HepG2 (cell line): ENCODE results near the gene TNFSF11. TPM values are rescaled to one million over a fixed set of nuclear protein-coding genes. Genes with fewer than 3 reads are reported as not detected.
A peak's percentile ranks its signal among the peaks of the same experiment; 100 is the strongest.

Experiments
- ATAC-seq: fragments of 200-7000 bp; cut with Tn5 transposase; 3 replicates; pipeline ENCODE4 v1.9.1; 2020; ENCODE audit warnings: mild to moderate bottlenecking, moderate library complexity
- BruUV-seq: library from RNA; stranded (reverse); fragments of 400-500 nt; replicated peaks from 2 replicates; lab custom pipeline; 2021; lab: Mats Ljungman, UMichigan
- CTCF ChIA-PET: fragments of 300-600 bp; formaldehyde crosslinking; extraction: SDS; loops from one replicate; lab custom pipeline; 2021; ENCODE audit warnings: low total read pairs, inconsistent platforms, low intra/inter-chr PET ratio; lab: Yijun Ruan, JAX
- POLR2A ChIA-PET: fragments of 350-600 bp; sonication (Branson Sonifier 250); formaldehyde crosslinking; loops from one replicate; lab custom pipeline; 2020; ENCODE audit warnings: antibody characterized with exemption, inconsistent platforms; lab: Yijun Ruan, JAX
- DNase-seq: peaks from one replicate; pipeline ENCODE4 v3.0.0-alpha.2; 2015; ENCODE audit warnings: low spot score
- FAIRE-seq: peaks from 3 replicates; lab custom pipeline; 2011; peaks lifted over from hg19 to GRCh38; lab: Jason Lieb, UNC
- H2AFZ ChIP-seq: one replicate; pipeline ENCODE4 v1.6.1; 2011; ENCODE audit warnings: low read length, inconsistent platforms
- H3K27ac ChIP-seq: fragments of 300-600 bp; 3 replicates; pipeline ENCODE4 v1.8.0; 2011; ENCODE audit warnings: mixed run types, mild to moderate bottlenecking, mixed read lengths, low read length, inconsistent platforms; ENCODE audit not compliant: insufficient read depth; ENCODE audit errors: extremely low read length
- H3K27me3 ChIP-seq, 2 experiments: fragments of 200-600 bp in 1 of 2; 2 replicates in 1 of 2; 3 replicates in 1 of 2; pipeline versions ENCODE4 v1.6.0 to v1.8.0; 2011; ENCODE audit warnings: low read length in 2 of 2, mild to moderate bottlenecking in 2 of 2, moderate library complexity in 2 of 2, inconsistent platforms in 1 of 2; ENCODE audit not compliant: insufficient read depth in 2 of 2, control insufficient read depth in 1 of 2
- H3K36me3 ChIP-seq, 2 experiments: fragments of 200-600 bp in 1 of 2; replicated peaks in 1 of 2; 2 replicates in 1 of 2; 3 replicates in 1 of 2; pipeline versions ENCODE4 v1.5.1 to v1.8.0; 2011; ENCODE audit warnings: low read length in 2 of 2, inconsistent platforms in 1 of 2; ENCODE audit not compliant: insufficient read depth in 2 of 2, control insufficient read depth in 1 of 2
- H3K4me1 ChIP-seq: 2 replicates; pipeline ENCODE4 v1.5.1; 2012; ENCODE audit warnings: low read length, inconsistent platforms; ENCODE audit not compliant: insufficient read depth
- H3K4me2 ChIP-seq: 2 replicates; pipeline ENCODE4 v1.6.0; 2011; ENCODE audit warnings: low read depth, low read length, inconsistent platforms
- H3K4me3 ChIP-seq, 3 experiments: fragments of 200-600 bp in 1 of 3; sonication (generic), shearing (Covaris generic) in 1 of 3; replicated peaks in 1 of 3; 2 replicates each; pipeline ENCODE4 v1.5.1; 2011 to 2016; ENCODE audit warnings: low read length in 3 of 3, inconsistent platforms in 2 of 3, low read depth in 2 of 3, mild to moderate bottlenecking in 2 of 3, control low read depth in 1 of 3, mixed read lengths in 1 of 3; ENCODE audit not compliant: insufficient read depth in 1 of 3
- H3K79me2 ChIP-seq: one replicate; pipeline ENCODE4 v1.6.1; 2011; ENCODE audit warnings: low read length, inconsistent platforms; ENCODE audit not compliant: insufficient read depth
- H3K9ac ChIP-seq: 2 replicates; pipeline ENCODE4 v1.6.0; 2011; ENCODE audit warnings: mild to moderate bottlenecking, low read depth, low read length, inconsistent platforms; ENCODE audit not compliant: insufficient read depth
- H3K9me3 ChIP-seq: 2 replicates; pipeline ENCODE4 v1.5.1; 2012; ENCODE audit warnings: mild to moderate bottlenecking, low read length
- H4K20me1 ChIP-seq: 2 replicates; pipeline ENCODE4 v1.6.0; 2011; ENCODE audit warnings: inconsistent platforms, mild to moderate bottlenecking, low read length, moderate library complexity; ENCODE audit not compliant: insufficient read depth
- DNMT3B ChIP-seq: conservative IDR thresholded peaks from 2 replicates; pipeline ENCODE4 v1.6.1; 2016; ENCODE audit warnings: missing biosample characterization, control low read depth
- HINFP ChIP-seq: sonication (generic); formaldehyde crosslinking; IDR thresholded peaks from 2 replicates; pipeline ENCODE4 v1.4.0; 2020; ENCODE audit warnings: low read depth, mild to moderate bottlenecking, missing genetic modification reagents
- KLF12 ChIP-seq: sonication (generic); formaldehyde crosslinking; IDR thresholded peaks from 2 replicates; pipeline ENCODE4 v1.4.0; 2020; ENCODE audit warnings: missing genetic modification reagents, borderline replicate concordance
- PAXIP1 ChIP-seq: sonication (generic); formaldehyde crosslinking; conservative IDR thresholded peaks from 2 replicates; pipeline ENCODE4 v1.4.0; 2020; ENCODE audit warnings: mild to moderate bottlenecking, missing genetic modification reagents, moderate library complexity
- ZNF329 ChIP-seq: sonication (generic); formaldehyde crosslinking; IDR thresholded peaks from 2 replicates; pipeline ENCODE4 v1.9.0; 2021; ENCODE audit warnings: low read depth, mild to moderate bottlenecking, missing genetic modification reagents
- WGBS: methylation state at CpG from one replicate; pipeline ENCODE4 v1.1.6; 2017; ENCODE audit warnings: low lambda C conversion rate; 5-methylcytosine and 5-hydroxymethylcytosine counted together
- in situ Hi-C: cut with HindIII; loops from 2 replicates; pipeline ENCODE4 v1.10.0; 2017; ENCODE audit warnings: low pct_unique_long_range_greater_than_20kb; ENCODE audit not compliant: extremely low pct_ligation_motif_present
- intact Hi-C: fragments of 100-400 bp; cut with micrococcal nuclease; formaldehyde crosslinking; loops from one replicate; pipeline ENCODE4 v1.10.0; 2022; ENCODE audit not compliant: unreplicated experiment
- polyA plus RNA-seq, 8 experiments: library from polyadenylated mRNA; depleted of rRNA in 3 of 8; stranded (reverse) in 7 of 8; unstranded in 1 of 8; fragments of >200 nt; fragmentation: Illumina TruSeq in 4 of 8; extraction: Trizol in 4 of 8; gene quantifications; 2 replicates each; pipeline versions ENCODE4 v1.2.1 to v1.2.3, GENCODE V29; 2011 to 2016; ENCODE audit warnings: low read depth in 4 of 8, missing spikeins in 1 of 8, mixed read lengths in 1 of 8; ENCODE audit not compliant: insufficient read depth in 1 of 8
- total RNA-seq, 5 experiments: library from RNA; depleted of rRNA; stranded (reverse); fragments of >200 nt; fragmentation: Illumina TruSeq; extraction: Trizol; gene quantifications; 2 replicates each; pipeline ENCODE4 v1.2.3, GENCODE V29; 2016; ENCODE audit warnings: low read depth in 1 of 5

TNFSF11 gene
- total and polyA plus RNA-seq, 2 of the 13 experiments (the other 11 are each of a cell fraction or from before 2014, with no cell fraction given) = 0.03 TPM; not detected in 1

GRCh38 chr13:42524487-42525034 lies 49.4 kb upstream of the TNFSF11 start (continued):
- TF ChIP-seq PAXIP1 = peak; percentile 73
- TF ChIP-seq HINFP (CRISPR knock-in tag) = no peak
- no peak for TF ChIP-seq KLF12 (CRISPR knock-in tag)
- TF ChIP-seq ZNF329 (CRISPR knock-in tag) = no peak

DNA sequence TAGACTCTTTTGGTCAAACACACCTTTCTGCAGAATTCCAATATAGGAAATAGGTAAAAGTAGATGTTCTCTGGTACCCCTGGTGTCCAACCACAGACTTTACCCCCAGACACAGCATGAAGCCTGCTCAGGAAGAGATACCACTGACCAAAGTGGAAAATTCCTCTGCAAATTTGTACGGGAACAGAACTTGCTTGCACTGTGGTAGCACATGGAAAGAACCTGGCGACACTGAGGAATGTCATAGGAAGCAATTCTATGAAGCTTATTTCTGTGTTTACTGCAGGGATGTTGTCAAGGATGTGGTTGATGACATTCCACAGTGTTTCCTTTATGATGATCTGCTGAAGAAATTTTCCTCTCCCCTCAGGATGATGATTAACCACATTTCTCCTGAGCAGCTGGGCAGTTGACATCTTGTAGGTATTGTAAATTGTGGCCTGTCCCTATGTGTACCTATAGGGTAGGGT lies 48.9 kb upstream of the TNFSF11 start:
- CTCF ChIA-PET = no interaction called here
- peaks cover 10% of the 10 kb centered on the region; the same call in 1 of the 2 replicates for H3K9me3 ChIP-seq
- 0% methylated on average over 2 of the region's 2 CpGs for WGBS
- TF ChIP-seq PAXIP1 (peak; percentile 62), DNMT3B (CRISPR knock-in tag) (no peak)
- TF ChIP-seq, all 625 proteins: peak for 1
- Histone ChIP-seq H3K4me3 (no peak overlapping the region), H3K27me3 (no peaks in the 10 kb centered on the region), H2AFZ (no peak overlapping the region), H3K36me3 (no peaks in the 10 kb centered on the region), H3K79me2 (no peaks in the 10 kb centered on the region), H4K20me1 (no peaks in the 10 kb centered on the region), H3K27ac (peak overlapping the region; percentile 18), H3K4me1 (peaks cover 5% of the 10 kb centered on the region; the same call in 1 of the 2 replicates), H3K4me2 (no peak overlapping the region), H3K9ac (no peak overlapping the region)
- intact Hi-C loops = no loop called here
- POLR2A ChIA-PET = no interaction called here
- no peak for FAIRE-seq
- in situ Hi-C loops = no loop called here
- no TSS peak for BruUV-seq
- peak; percentile 92 for ATAC-seq
- no peak for DNase-seq
